ENCODE data around the gene COL27A1. TPM values are rescaled to one million over a fixed set of nuclear protein-coding genes. Genes with fewer than 3 reads are reported as not detected.

The COL27A1 gene
- total RNA-seq, 2 experiments from 2014 or later: not detected

DNA sequence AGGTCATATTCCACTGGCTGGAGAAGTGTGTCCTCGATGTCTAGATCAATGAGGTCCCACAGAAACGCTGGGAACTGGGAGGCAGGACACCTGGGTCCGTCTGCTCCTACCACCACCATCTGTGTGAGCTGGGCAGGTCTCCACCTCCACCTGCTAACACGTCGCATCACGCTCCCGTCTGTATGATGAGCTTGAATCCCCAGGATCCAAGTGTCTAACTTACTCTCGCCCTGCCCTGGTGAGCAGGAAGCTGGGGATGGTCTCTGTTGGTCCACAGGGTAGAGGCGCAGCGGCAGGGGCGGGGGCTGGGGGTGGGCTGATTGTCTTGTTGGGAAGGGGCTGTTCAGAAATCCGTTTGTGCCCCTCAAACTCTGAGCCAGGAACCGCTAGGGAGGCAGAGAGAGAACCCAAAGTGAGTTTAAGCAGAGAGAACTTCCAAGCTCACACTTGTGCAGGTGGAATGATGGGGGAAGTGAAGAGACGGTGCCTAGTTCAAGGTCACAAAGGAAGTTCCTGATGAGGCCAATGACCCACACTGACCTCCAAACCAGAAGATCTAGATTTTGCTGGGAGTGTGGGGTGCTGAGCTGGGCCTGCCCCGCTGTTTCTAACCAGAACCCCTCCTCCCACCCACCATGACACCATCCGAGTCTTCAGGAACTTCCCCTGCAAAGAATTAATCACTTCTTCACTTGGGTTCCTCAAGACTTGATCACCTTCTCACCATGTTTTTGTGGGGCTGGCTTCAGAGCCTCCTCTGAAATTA is 195.5 kb downstream of the COL27A1 start:
- intact Hi-C loops (cut with micrococcal nuclease; ENCODE audit: unreplicated experiment): no loop called here
- H3K27ac ChIP-seq (ENCODE audit: low read depth, low read length, poor library complexity, severe bottlenecking): no peak overlapping the region
- BruUV-seq (replicated peaks): no TSS peak
- H3K9me3 ChIP-seq (ENCODE audit: low read length): no peaks in the 10 kb centered on the region
- ChIA-PET POLR2A (interaction anchor here (1.0 to 1.3 kb wide), 4 partner anchors 13 to 40 kb away, joined by 3 read pairs; no protein-coding TSS in a partner anchor), CTCF (ENCODE audit: unreplicated experiment) (interaction anchor here (0.8 to 0.9 kb wide), 2 partner anchors 12 to 38 kb away, joined by 3 to 7 read pairs; no protein-coding TSS in a partner anchor)
- TF ChIP-seq, protein P1, sequence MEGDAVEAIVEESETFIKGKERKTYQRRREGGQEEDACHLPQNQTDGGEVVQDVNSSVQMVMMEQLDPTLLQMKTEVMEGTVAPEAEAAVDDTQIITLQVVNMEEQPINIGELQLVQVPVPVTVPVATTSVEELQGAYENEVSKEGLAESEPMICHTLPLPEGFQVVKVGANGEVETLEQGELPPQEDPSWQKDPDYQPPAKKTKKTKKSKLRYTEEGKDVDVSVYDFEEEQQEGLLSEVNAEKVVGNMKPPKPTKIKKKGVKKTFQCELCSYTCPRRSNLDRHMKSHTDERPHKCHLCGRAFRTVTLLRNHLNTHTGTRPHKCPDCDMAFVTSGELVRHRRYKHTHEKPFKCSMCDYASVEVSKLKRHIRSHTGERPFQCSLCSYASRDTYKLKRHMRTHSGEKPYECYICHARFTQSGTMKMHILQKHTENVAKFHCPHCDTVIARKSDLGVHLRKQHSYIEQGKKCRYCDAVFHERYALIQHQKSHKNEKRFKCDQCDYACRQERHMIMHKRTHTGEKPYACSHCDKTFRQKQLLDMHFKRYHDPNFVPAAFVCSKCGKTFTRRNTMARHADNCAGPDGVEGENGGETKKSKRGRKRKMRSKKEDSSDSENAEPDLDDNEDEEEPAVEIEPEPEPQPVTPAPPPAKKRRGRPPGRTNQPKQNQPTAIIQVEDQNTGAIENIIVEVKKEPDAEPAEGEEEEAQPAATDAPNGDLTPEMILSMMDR (conservative IDR thresholded peaks at IDR 0.05; ENCODE audit: low read length): no peak
- TF ChIP-seq EZH2phosphoT487 (IDR thresholded peaks at IDR 0.05; ENCODE audit: borderline replicate concordance, low read depth, low read length): no peak
- H2AFZ ChIP-seq (ENCODE audit: low read length): no peak overlapping the region
- peaks cover 25% of the 10 kb centered on the region for H3K4me1 ChIP-seq (ENCODE audit: insufficient read depth, low read length, poor library complexity, severe bottlenecking)
- no peaks in the 10 kb centered on the region for H3K9me2 ChIP-seq (ENCODE audit: insufficient read depth, low read length)
- H3K4me2 ChIP-seq (ENCODE audit: low read length): no peak overlapping the region
- H3K4me3 ChIP-seq (ENCODE audit: low read depth, low read length, poor library complexity, severe bottlenecking): no peak overlapping the region
- H3K79me2 ChIP-seq (ENCODE audit: insufficient read depth, low read depth, low read length): no peaks in the 10 kb centered on the region
- DNase-seq (ENCODE audit: low spot score): no peak
- H3K36me3 ChIP-seq (ENCODE audit: insufficient read depth, low read length): peaks cover 94% of the 10 kb centered on the region
- no peaks in the 10 kb centered on the region for H4K20me1 ChIP-seq (ENCODE audit: insufficient read depth, low read length)

DNA sequence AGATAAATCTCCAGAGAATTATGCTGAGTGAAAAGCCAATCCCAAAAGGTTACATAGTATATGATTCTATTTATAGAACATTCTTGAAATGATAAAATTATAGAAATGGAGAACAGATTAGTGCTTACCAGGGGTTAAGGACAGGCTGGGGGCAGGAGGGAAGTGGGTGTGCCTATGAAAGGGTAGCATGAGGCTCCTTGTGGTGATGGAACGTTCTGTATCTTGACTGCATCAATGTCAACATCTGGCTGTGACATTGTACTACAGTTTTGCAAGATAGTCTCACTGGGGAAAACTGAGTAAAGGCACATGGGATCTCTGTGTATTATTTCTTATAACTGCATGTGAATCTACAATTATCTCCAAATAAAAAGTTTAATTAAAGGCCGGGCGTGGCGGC is 196.6 kb downstream of the COL27A1 start:
- BruUV-seq (replicated peaks): no TSS peak
- H3K36me3 ChIP-seq (ENCODE audit: insufficient read depth, low read length): peaks cover 94% of the 10 kb centered on the region
- no peaks in the 10 kb centered on the region for H3K9me3 ChIP-seq (ENCODE audit: low read length)
- DNase-seq (ENCODE audit: low spot score): no peak
- no peak overlapping the region for H3K4me3 ChIP-seq (ENCODE audit: low read depth, low read length, poor library complexity, severe bottlenecking)
- no peaks in the 10 kb centered on the region for H3K79me2 ChIP-seq (ENCODE audit: insufficient read depth, low read depth, low read length)
- TF ChIP-seq, protein P1 (conservative IDR thresholded peaks at IDR 0.05; ENCODE audit: low read length): no peak
- TF ChIP-seq EZH2phosphoT487 (IDR thresholded peaks at IDR 0.05; ENCODE audit: borderline replicate concordance, low read depth, low read length): no peak
- H3K4me1 ChIP-seq (ENCODE audit: insufficient read depth, low read length, poor library complexity, severe bottlenecking): peaks cover 25% of the 10 kb centered on the region
- intact Hi-C loops (cut with micrococcal nuclease; ENCODE audit: unreplicated experiment): no loop called here
- no peaks in the 10 kb centered on the region for H4K20me1 ChIP-seq (ENCODE audit: insufficient read depth, low read length)
- no peak overlapping the region for H3K27ac ChIP-seq (ENCODE audit: low read depth, low read length, poor library complexity, severe bottlenecking)
- H3K9me2 ChIP-seq (ENCODE audit: insufficient read depth, low read length): no peaks in the 10 kb centered on the region
- no peak overlapping the region for H2AFZ ChIP-seq (ENCODE audit: low read length)
- no peak overlapping the region for H3K4me2 ChIP-seq (ENCODE audit: low read length)
- ChIA-PET CTCF (ENCODE audit: unreplicated experiment) (no interaction called here), POLR2A (interaction anchor here (1.2 to 2.9 kb wide), 3 partner anchors 11 to 33 kb away, joined by 3 to 10 read pairs (median 3); no protein-coding TSS in a partner anchor)

DNA sequence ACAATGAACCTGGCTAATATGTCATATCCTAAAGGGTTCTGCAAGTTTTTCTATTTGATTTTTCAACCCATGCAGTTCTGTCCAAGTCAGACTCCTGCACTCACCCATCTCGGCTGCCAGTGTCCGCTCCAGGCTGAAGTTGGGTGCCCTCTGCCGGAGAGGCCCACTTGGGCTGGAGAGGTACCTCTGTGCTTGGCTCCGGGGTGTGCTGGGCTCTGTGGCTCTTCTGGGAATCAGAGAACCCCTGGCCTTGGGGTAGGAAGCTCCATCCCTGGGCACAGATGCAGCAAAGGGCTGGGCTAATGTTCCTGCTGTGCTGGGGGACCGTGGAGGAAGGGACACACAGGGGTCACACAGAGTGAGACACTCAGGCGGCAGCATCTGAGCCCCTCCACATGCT is 200.5 kb downstream of the COL27A1 start:
- no peaks in the 10 kb centered on the region for H3K4me1 ChIP-seq (ENCODE audit: insufficient read depth, low read length, poor library complexity, severe bottlenecking)
- no peaks in the 10 kb centered on the region for H3K9me2 ChIP-seq (ENCODE audit: insufficient read depth, low read length)
- POLR2A ChIA-PET: interaction anchor here (0.6 kb wide), 2 partner anchors 15 to 37 kb away, joined by 3 read pairs; no protein-coding TSS in a partner anchor
- TF ChIP-seq, protein P1 (conservative IDR thresholded peaks at IDR 0.05; ENCODE audit: low read length): no peak
- no peak for TF ChIP-seq EZH2phosphoT487 (IDR thresholded peaks at IDR 0.05; ENCODE audit: borderline replicate concordance, low read depth, low read length)
- no peaks in the 10 kb centered on the region for H3K9me3 ChIP-seq (ENCODE audit: low read length)
- H4K20me1 ChIP-seq (ENCODE audit: insufficient read depth, low read length): no peaks in the 10 kb centered on the region
- BruUV-seq (replicated peaks): no TSS peak
- H3K4me3 ChIP-seq (ENCODE audit: low read depth, low read length, poor library complexity, severe bottlenecking): no peak overlapping the region
- H3K4me2 ChIP-seq (ENCODE audit: low read length): no peak overlapping the region
- H3K36me3 ChIP-seq (ENCODE audit: insufficient read depth, low read length): peaks cover 96% of the 10 kb centered on the region
- intact Hi-C loops (cut with micrococcal nuclease; ENCODE audit: unreplicated experiment): no loop called here
- no peaks in the 10 kb centered on the region for H3K79me2 ChIP-seq (ENCODE audit: insufficient read depth, low read depth, low read length)
- no peak overlapping the region for H2AFZ ChIP-seq (ENCODE audit: low read length)
- DNase-seq (ENCODE audit: low spot score): no peak
- no peak overlapping the region for H3K27ac ChIP-seq (ENCODE audit: low read depth, low read length, poor library complexity, severe bottlenecking)
- CTCF ChIA-PET (ENCODE audit: unreplicated experiment): no interaction called here
